Loucy (cell line): Measurements from ENCODE around the gene ORAI1.

ENCODE experiments used
- EZH2phosphoT487 ChIP-seq: fragments of 200-600 bp; IDR thresholded peaks from 2 replicates; pipeline ENCODE4 v1.6.1; 2018; ENCODE audit warnings: antibody characterized with exemption, mild to moderate bottlenecking, moderate library complexity, borderline replicate concordance
- TF ChIP-seq, protein P1 (sequence below): fragments of 200-600 bp; sonication (generic); conservative IDR thresholded peaks from 2 replicates; pipeline ENCODE4 v1.5.1; 2014; ENCODE audit warnings: mild to moderate bottlenecking, antibody characterized with exemption, low read length

DNA sequence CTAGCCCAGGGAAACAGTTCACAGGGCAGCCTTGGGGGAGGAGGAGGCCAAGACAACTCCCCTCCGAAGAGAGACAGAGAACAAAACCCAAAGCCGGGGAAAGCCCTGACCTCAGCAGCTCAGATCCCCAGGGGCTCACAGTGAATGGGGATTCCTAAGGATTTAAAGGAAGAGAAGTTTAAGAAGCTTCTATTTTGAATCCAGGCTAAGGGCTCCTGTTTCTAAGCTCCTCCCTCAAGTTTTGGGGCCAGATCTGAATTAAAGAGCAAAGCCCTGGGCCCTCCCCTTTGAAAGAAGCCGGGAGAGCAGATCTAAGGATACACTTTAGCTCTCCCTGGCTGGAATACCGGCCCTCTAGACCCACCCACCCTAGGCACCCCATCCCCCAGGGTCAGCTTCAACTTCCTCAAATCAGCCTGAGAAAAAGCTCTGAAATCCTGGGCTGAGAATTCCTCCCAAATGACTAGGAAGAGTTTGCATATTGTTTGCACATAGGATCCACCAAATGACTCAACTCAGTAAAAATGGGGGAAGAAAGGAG is 49.4 kb upstream of the ORAI1 start:
- TF ChIP-seq, protein P1, sequence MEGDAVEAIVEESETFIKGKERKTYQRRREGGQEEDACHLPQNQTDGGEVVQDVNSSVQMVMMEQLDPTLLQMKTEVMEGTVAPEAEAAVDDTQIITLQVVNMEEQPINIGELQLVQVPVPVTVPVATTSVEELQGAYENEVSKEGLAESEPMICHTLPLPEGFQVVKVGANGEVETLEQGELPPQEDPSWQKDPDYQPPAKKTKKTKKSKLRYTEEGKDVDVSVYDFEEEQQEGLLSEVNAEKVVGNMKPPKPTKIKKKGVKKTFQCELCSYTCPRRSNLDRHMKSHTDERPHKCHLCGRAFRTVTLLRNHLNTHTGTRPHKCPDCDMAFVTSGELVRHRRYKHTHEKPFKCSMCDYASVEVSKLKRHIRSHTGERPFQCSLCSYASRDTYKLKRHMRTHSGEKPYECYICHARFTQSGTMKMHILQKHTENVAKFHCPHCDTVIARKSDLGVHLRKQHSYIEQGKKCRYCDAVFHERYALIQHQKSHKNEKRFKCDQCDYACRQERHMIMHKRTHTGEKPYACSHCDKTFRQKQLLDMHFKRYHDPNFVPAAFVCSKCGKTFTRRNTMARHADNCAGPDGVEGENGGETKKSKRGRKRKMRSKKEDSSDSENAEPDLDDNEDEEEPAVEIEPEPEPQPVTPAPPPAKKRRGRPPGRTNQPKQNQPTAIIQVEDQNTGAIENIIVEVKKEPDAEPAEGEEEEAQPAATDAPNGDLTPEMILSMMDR = no peak
- TF ChIP-seq EZH2phosphoT487 = no peak
